GM12874 (cell line): Measurements from ENCODE around the gene SLC16A6.

Source experiments
- TF ChIP-seq, protein P1 (sequence below): IDR thresholded peaks from 2 replicates; pipeline ENCODE4 v1.5.1; 2011; ENCODE audit warnings: low read depth, mild to moderate bottlenecking, control low read depth, low read length, moderate library complexity; ENCODE audit not compliant: insufficient read depth

SLC16A6 gene

DNA sequence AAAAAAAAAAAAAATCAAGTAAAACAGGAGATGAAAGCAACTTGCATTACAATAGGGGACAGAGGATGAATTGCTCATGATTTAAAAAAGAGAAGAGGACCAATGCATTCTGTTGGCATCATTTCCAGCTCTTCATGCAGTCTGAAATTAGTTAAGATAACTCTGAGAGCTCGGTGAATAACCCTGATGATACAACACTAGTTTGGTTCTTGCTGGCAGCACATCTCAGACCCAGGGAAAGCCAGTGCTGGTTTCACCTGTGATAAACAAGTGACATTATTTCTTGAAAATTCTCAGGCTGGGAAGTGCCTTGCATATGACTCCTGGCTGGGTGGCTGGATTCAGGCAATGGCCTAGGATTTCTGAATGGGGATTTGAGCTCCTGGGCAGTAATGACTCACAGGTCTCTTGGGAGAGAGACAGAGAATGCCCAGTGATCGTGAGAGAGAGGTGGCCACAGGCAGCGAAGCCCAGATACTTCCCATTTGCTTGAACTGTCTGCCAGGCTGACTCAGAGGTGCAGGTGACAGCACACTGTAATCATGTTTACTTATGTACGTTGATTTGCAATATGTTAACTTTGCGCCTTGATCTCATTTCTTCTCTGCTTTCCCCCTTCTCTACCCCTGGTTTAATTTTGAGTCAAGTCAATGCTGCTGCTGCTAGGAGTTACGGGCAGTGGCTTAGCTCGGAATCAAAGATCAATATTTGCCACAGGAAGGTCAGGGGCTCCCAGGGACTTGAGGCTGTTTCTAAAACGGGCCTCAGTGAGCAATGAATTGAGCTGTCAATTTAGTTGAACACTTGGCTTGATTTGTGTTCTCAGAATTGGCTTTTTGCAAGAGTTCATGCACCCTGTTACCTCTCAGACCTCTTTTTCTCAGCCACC lies 27.4 kb upstream of the SLC16A6 start:
- TF ChIP-seq, protein P1, sequence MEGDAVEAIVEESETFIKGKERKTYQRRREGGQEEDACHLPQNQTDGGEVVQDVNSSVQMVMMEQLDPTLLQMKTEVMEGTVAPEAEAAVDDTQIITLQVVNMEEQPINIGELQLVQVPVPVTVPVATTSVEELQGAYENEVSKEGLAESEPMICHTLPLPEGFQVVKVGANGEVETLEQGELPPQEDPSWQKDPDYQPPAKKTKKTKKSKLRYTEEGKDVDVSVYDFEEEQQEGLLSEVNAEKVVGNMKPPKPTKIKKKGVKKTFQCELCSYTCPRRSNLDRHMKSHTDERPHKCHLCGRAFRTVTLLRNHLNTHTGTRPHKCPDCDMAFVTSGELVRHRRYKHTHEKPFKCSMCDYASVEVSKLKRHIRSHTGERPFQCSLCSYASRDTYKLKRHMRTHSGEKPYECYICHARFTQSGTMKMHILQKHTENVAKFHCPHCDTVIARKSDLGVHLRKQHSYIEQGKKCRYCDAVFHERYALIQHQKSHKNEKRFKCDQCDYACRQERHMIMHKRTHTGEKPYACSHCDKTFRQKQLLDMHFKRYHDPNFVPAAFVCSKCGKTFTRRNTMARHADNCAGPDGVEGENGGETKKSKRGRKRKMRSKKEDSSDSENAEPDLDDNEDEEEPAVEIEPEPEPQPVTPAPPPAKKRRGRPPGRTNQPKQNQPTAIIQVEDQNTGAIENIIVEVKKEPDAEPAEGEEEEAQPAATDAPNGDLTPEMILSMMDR = no peak

DNA sequence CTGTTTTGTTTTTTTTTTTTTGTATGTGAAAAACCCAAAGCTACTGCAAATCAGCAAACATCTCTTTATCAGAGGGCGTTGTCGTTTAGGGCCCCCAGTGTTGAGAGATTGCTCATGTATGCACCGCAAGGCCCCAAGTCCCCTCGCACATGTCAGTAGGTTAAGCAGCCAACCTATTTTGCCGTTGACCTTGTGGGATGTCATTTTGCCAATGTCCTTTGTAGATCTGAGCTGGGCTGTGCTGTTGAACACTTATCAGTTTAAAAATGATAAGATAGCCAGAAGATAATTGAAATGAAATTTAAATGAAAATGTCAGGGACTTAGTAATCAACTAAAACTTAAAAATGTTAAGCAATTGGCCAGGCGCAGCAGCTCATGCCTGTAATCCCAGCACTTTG lies 26.5 kb upstream of the SLC16A6 start:
- TF ChIP-seq, protein P1 = no peak

DNA sequence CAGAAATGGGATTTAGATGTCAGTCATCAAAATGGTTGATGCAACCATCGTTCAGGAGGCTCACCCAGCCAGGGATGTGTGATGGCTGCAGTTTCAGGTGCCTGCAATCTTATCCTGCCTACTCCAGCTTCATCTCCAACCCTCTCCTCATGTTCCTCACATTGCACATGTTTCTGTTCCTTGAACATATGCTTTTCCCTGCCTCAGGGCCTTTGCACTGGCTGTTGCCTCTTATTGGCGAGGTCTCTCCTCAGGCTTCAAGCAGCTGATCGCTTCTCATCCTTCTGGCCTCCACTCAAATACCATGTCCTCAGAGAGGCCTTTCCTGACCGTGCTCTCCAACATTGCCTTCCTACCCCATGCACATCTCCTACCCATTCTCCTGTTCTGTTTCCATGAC lies 25.0 kb upstream of the SLC16A6 start:
- TF ChIP-seq, protein P1 = no peak

- TF ChIP-seq, protein P1 = no peak
Measured at GRCh38 chr17:68314916-68315535, 24.1 kb upstream of the SLC16A6 start.

GRCh38 chr17:68310152-68310551 lies 19.2 kb upstream of the SLC16A6 start:
- TF ChIP-seq, protein P1 = no peak

DNA sequence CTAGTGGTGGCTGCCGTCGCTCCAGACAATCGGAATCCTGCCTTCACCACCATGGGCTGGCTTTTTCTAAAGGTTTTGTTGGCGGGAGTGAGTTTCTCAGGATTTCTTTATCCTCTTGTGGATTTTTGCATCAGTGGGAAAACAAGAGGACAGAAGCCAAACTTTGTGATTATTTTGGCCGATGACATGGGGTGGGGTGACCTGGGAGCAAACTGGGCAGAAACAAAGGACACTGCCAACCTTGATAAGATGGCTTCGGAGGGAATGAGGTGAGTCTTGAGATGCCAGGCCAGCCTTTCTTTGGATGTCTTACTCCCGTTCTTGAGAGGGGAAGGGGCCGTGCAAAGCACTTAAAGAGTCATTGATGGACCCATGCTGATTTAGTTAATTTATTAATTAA lies 16.5 kb upstream of the SLC16A6 start:
- TF ChIP-seq, protein P1 = no peak

GRCh38 chr17:68306819-68307218 lies 15.9 kb upstream of the SLC16A6 start:
- TF ChIP-seq, protein P1 = no peak
